Muscle layer of colon (tissue), 2 donors: ENCODE data around the gene TRAK2.
"Not testable (repeated sequence)": the region's sequence is repeated elsewhere in the genome, so short reads cannot be mapped to it uniquely, and the experiment has no call there.

Experiments used
- H3K27ac ChIP-seq: one replicate; pipeline ENCODE4 v1.7.0; 2013; ENCODE audit warnings: low read depth, mild to moderate bottlenecking, low read length, moderate library complexity
- H3K27me3 ChIP-seq, 2 donors: one replicate each; pipeline ENCODE4 v1.7.0; 2013; ENCODE audit warnings: low read length in 2 of 2, mild to moderate bottlenecking in 2 of 2; ENCODE audit not compliant: insufficient read depth in 2 of 2, control insufficient read depth in 1 of 2
- H3K36me3 ChIP-seq: one replicate; pipeline ENCODE4 v1.7.0; 2013; ENCODE audit warnings: mild to moderate bottlenecking, low read length; ENCODE audit not compliant: insufficient read depth
- H3K4me1 ChIP-seq: one replicate; pipeline ENCODE4 v1.7.0; 2013; ENCODE audit warnings: mild to moderate bottlenecking, low read length; ENCODE audit not compliant: insufficient read depth
- H3K4me3 ChIP-seq, 2 donors: one replicate each; pipeline ENCODE4 v1.7.0; 2013; ENCODE audit warnings: low read length in 2 of 2, low read depth in 1 of 2, mild to moderate bottlenecking in 1 of 2, moderate library complexity in 1 of 2
- H3K9ac ChIP-seq: one replicate; pipeline ENCODE4 v1.7.0; 2013; ENCODE audit warnings: low read length
- H3K9me3 ChIP-seq: one replicate; pipeline ENCODE4 v1.7.0; 2013; ENCODE audit warnings: mild to moderate bottlenecking, low read length
- donor health status: abdominal sarcoma.
- donor health status: Adenocarcinoma of cecum.

The TRAK2 gene

DNA sequence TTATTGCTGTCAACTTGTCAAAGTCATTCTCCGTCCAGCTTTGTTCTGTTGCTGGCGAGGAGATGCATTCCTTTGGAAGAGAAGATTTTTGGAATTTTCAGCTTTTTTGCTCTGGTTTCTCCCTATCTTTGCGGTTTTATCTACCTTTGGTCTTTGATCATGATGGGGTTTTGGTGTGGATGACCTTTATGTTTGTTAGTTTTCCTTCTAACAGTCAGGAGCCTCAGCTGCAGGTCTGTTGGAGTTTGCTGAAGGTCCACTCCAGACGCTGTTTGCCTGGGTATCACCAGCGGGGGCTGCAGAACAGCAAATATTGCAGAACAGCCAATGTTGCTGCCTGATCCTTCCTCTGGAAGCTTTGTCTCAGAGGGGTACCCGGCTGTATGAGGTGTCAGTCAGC, 21.4 kb downstream of the TRAK2 start:
- H3K9ac ChIP-seq, H3K36me3 ChIP-seq, H3K4me3 ChIP-seq: not testable (repeated sequence)

GRCh38 chr2:201428366-201428765, 22.9 kb downstream of the TRAK2 start:
- peaks cover 14% of the 10 kb centered on the region for H3K4me1 ChIP-seq

More for the DNA sequence above, 21.4 kb downstream of the TRAK2 start:
- H3K4me1 ChIP-seq = peaks cover 18% of the 10 kb centered on the region
- H3K27ac ChIP-seq, H3K27me3 ChIP-seq, H3K9me3 ChIP-seq: not testable (repeated sequence)

DNA sequence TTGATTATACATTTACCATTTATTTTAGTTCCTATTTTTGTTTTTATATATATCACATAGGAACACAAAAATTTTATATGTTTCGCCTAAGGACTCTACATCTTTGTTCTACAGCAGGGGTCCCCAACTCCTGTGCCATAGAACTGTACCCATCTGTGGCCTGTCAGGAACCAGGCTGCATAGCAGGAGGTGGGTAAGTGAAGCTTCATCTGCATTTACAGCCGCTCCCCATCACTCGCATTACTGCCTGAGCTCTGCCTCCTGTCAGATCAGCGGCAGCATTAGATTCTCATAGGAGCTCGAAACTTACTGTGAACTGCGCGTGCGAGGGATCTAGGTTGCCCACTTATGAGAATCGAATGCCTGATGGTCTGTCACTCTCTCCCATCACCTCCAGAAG, 25.3 kb downstream of the TRAK2 start:
- no peak overlapping the region for H3K27ac ChIP-seq
- no peaks in the 10 kb centered on the region for H3K27me3 ChIP-seq
- peaks cover 12% of the 10 kb centered on the region for H3K4me1 ChIP-seq
- H3K36me3 ChIP-seq = no peaks in the 10 kb centered on the region
- H3K9ac ChIP-seq = no peak overlapping the region
- H3K4me3 ChIP-seq = no peak overlapping the region
- no peaks in the 10 kb centered on the region for H3K9me3 ChIP-seq

More at GRCh38 chr2:201428366-201428765, 22.9 kb downstream of the TRAK2 start:
- H3K9me3 ChIP-seq, H3K36me3 ChIP-seq, H3K9ac ChIP-seq, H3K27me3 ChIP-seq, H3K27ac ChIP-seq, H3K4me3 ChIP-seq: not testable (repeated sequence)

GRCh38 chr2:201420442-201421113, 30.7 kb downstream of the TRAK2 start:
- Histone ChIP-seq H3K27ac (no peak overlapping the region), H3K36me3 (no peaks in the 10 kb centered on the region), H3K9ac (no peak overlapping the region), H3K27me3 (no peaks in the 10 kb centered on the region), H3K4me1 (peaks cover 19% of the 10 kb centered on the region), H3K4me3 (no peak overlapping the region), H3K9me3 (no peaks in the 10 kb centered on the region)

DNA sequence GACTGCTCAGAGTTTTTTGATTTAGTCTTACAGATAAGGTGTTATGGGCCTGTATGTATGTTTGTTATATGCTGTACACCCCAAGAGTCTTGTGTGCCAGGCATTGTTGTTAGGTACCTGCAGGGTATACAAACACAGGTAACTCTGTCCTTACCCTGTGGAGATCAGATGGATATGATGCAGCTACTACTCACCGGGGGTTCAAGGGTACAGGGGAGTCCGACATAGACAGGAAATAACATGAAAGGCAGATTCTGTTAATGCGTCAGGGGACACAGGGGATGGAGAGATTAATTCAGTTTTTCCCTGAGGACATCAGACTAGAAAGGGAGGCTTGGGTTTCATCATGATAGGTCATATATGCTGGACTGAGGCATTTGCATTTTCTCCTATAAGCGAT, 31.3 kb downstream of the TRAK2 start:
- H3K4me1 ChIP-seq = peaks cover 25% of the 10 kb centered on the region

GRCh38 chr2:201419057-201419635, 32.1 kb downstream of the TRAK2 start:
- H3K27me3 ChIP-seq = no peaks in the 10 kb centered on the region
- no peaks in the 10 kb centered on the region for H3K9me3 ChIP-seq
- no peak overlapping the region for H3K4me3 ChIP-seq
- no peak overlapping the region for H3K27ac ChIP-seq
- H3K9ac ChIP-seq = no peak overlapping the region
- peaks cover 31% of the 10 kb centered on the region for H3K4me1 ChIP-seq
- H3K36me3 ChIP-seq = no peaks in the 10 kb centered on the region

More for the DNA sequence above, 31.3 kb downstream of the TRAK2 start:
- Histone ChIP-seq H3K4me3 (no peak overlapping the region), H3K36me3 (no peaks in the 10 kb centered on the region), H3K9ac (no peak overlapping the region), H3K27ac (no peak overlapping the region), H3K27me3 (no peaks in the 10 kb centered on the region), H3K9me3 (no peaks in the 10 kb centered on the region)

DNA sequence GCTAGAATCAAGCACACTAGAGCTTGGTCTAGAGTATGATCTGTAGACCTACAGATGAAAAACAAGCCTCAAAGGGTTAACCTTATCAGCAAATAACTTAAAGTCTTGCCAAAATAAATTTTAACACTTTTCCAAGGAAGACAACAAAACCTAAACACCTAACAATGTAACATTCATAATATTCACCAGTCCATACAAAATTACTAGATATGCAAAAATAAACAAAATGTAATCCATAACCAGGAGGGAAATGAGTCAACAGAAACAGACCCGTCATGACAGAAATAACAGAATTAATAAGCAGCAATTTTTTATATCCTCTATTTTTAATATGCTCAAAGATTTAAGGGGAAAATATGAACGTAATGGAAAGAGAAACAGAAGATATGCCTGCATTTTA, 36.1 kb downstream of the TRAK2 start:
- Histone ChIP-seq H3K27ac (no peak overlapping the region), H3K27me3 (no peaks in the 10 kb centered on the region), H3K9ac (no peak overlapping the region), H3K4me1 (peaks cover 27% of the 10 kb centered on the region), H3K36me3 (no peaks in the 10 kb centered on the region), H3K4me3 (no peak overlapping the region), H3K9me3 (no peaks in the 10 kb centered on the region)

- peaks cover 25% of the 10 kb centered on the region for H3K4me1 ChIP-seq
- H3K36me3 ChIP-seq = no peaks in the 10 kb centered on the region
- no peak overlapping the region for H3K4me3 ChIP-seq
- H3K9me3 ChIP-seq = no peaks in the 10 kb centered on the region
- peak overlapping the region; percentile 19 for H3K9ac ChIP-seq
- H3K27ac ChIP-seq = no peak overlapping the region
- H3K27me3 ChIP-seq = no peaks in the 10 kb centered on the region
Observed at GRCh38 chr2:201414099-201415023, 36.9 kb downstream of the TRAK2 start.

- no peak overlapping the region for H3K9ac ChIP-seq
- H3K4me3 ChIP-seq = no peak overlapping the region
- no peaks in the 10 kb centered on the region for H3K36me3 ChIP-seq
- H3K4me1 ChIP-seq = peaks cover 21% of the 10 kb centered on the region
- no peaks in the 10 kb centered on the region for H3K9me3 ChIP-seq
- H3K27ac ChIP-seq = no peak overlapping the region
- no peaks in the 10 kb centered on the region for H3K27me3 ChIP-seq
Observed at GRCh38 chr2:201413552-201413951, 37.7 kb downstream of the TRAK2 start.

GRCh38 chr2:201413143-201413542, 38.1 kb downstream of the TRAK2 start:
- Histone ChIP-seq H3K27ac (no peak overlapping the region), H3K4me3 (no peak overlapping the region), H3K36me3 (no peaks in the 10 kb centered on the region), H3K27me3 (no peaks in the 10 kb centered on the region), H3K4me1 (peaks cover 21% of the 10 kb centered on the region), H3K9ac (no peak overlapping the region), H3K9me3 (no peaks in the 10 kb centered on the region)

- H3K36me3 ChIP-seq = no peaks in the 10 kb centered on the region
- H3K27me3 ChIP-seq = no peaks in the 10 kb centered on the region
- H3K9ac ChIP-seq = no peak overlapping the region
- H3K4me1 ChIP-seq = peaks cover 26% of the 10 kb centered on the region
- H3K9me3 ChIP-seq = no peaks in the 10 kb centered on the region
- H3K4me3 ChIP-seq = no peak overlapping the region
- H3K27ac ChIP-seq = no peak overlapping the region
Observed at GRCh38 chr2:201411421-201411820, 39.8 kb downstream of the TRAK2 start.
